Measurements from ENCODE around the gene EPHA3.

EPHA3 gene

GRCh38 chr3:89232155-89232554 lies 124.7 kb downstream of the EPHA3 start:
- Histone ChIP-seq H2AFZ (ENCODE audit: low read length) (no peak overlapping the region), H3K23ac (ENCODE audit: low read depth, low read length, poor library complexity) (no peak overlapping the region), H3K4me1 (ENCODE audit: control insufficient read depth in 2 of 2, insufficient read depth in 1 of 2, low read depth in 1 of 2, low read length in 2 of 2) (peaks cover 0 to 10% of the 10 kb centered on the region in 2 donors), H3K4me2 (ENCODE audit: insufficient read depth, low read length, poor library complexity, severe bottlenecking) (no peak overlapping the region), H3K14ac (ENCODE audit: low read length) (no peak overlapping the region), H3K36me3 (replicated peaks in 1 of 2; ENCODE audit: control insufficient read depth in 2 of 2, insufficient read depth in 2 of 2, low read length in 2 of 2) (no peaks in the 10 kb centered on the region), H2BK120ac (ENCODE audit: low read depth, low read length) (no peak overlapping the region), H3K9ac (ENCODE audit: low read depth, low read length, poor library complexity) (no peak overlapping the region), H4K91ac (ENCODE audit: low read depth, low read length, poor library complexity) (no peak overlapping the region), H3K9me3 (replicated peaks in 1 of 2; ENCODE audit: control insufficient read depth in 2 of 2, insufficient read depth in 1 of 2, low read depth in 1 of 2, low read length in 2 of 2) (no peaks in the 10 kb centered on the region), H4K8ac (ENCODE audit: low read depth, low read length) (no peak overlapping the region), H2BK5ac (ENCODE audit: low read length) (no peak overlapping the region), H2AK5ac (ENCODE audit: low read depth, low read length) (no peak overlapping the region), H2BK15ac (ENCODE audit: low read length) (no peak overlapping the region), H3K4me3 (ENCODE audit: low read length in 2 of 2) (no peak overlapping the region), H3K27me3 (ENCODE audit: control insufficient read depth in 3 of 3, insufficient read depth in 3 of 3, low read depth in 1 of 3, low read length in 3 of 3) (no peaks in the 10 kb centered on the region), H3K27ac (replicated peaks; ENCODE audit: low read length) (no peak overlapping the region), H2BK12ac (ENCODE audit: low read length) (no peak overlapping the region), H3K79me1 (ENCODE audit: low read depth, low read length) (no peaks in the 10 kb centered on the region), H3K18ac (ENCODE audit: low read length) (no peak overlapping the region), H3K4ac (ENCODE audit: low read length) (no peak overlapping the region)
- DNase-seq (ENCODE audit: low spot score): no peak
- WGBS, 2 donors (ENCODE audit: extremely low coverage in 2 of 2, insufficient read length in 2 of 2, insufficient replicate concordance in 1 of 2): no CpG with 5 or more reads among the region's 2 CpGs

GRCh38 chr3:89234620-89235019 lies 127.2 kb downstream of the EPHA3 start:
- no peak overlapping the region for H2AFZ ChIP-seq (ENCODE audit: low read length)
- no peak overlapping the region for H3K4ac ChIP-seq (ENCODE audit: low read length)
- H3K4me2 ChIP-seq (ENCODE audit: insufficient read depth, low read length, poor library complexity, severe bottlenecking): no peak overlapping the region
- H2BK12ac ChIP-seq (ENCODE audit: low read length): no peak overlapping the region
- H2BK120ac ChIP-seq (ENCODE audit: low read depth, low read length): no peak overlapping the region
- H3K4me1 ChIP-seq (ENCODE audit: control insufficient read depth in 2 of 2, insufficient read depth in 1 of 2, low read depth in 1 of 2, low read length in 2 of 2): peaks cover 0 to 18% of the 10 kb centered on the region in 2 donors
- no peak for DNase-seq (ENCODE audit: low spot score)
- no peak overlapping the region for H4K91ac ChIP-seq (ENCODE audit: low read depth, low read length, poor library complexity)
- H4K8ac ChIP-seq (ENCODE audit: low read depth, low read length): no peak overlapping the region
- H3K79me1 ChIP-seq (ENCODE audit: low read depth, low read length): no peaks in the 10 kb centered on the region
- no peaks in the 10 kb centered on the region for H3K27me3 ChIP-seq (ENCODE audit: control insufficient read depth in 3 of 3, insufficient read depth in 3 of 3, low read depth in 1 of 3, low read length in 3 of 3)
- no peak overlapping the region for H3K23ac ChIP-seq (ENCODE audit: low read depth, low read length, poor library complexity)
- no peak overlapping the region for H2AK5ac ChIP-seq (ENCODE audit: low read depth, low read length)
- no peak overlapping the region for H3K18ac ChIP-seq (ENCODE audit: low read length)
- H3K9ac ChIP-seq (ENCODE audit: low read depth, low read length, poor library complexity): no peak overlapping the region
- H3K4me3 ChIP-seq (ENCODE audit: low read length in 2 of 2): no peak overlapping the region
- no peak overlapping the region for H2BK5ac ChIP-seq (ENCODE audit: low read length)
- no peaks in the 10 kb centered on the region for H3K9me3 ChIP-seq (replicated peaks in 1 of 2; ENCODE audit: control insufficient read depth in 2 of 2, insufficient read depth in 1 of 2, low read depth in 1 of 2, low read length in 2 of 2)
- no peaks in the 10 kb centered on the region for H3K36me3 ChIP-seq (replicated peaks in 1 of 2; ENCODE audit: control insufficient read depth in 2 of 2, insufficient read depth in 2 of 2, low read length in 2 of 2)
- H2BK15ac ChIP-seq (ENCODE audit: low read length): no peak overlapping the region
- H3K27ac ChIP-seq (replicated peaks; ENCODE audit: low read length): no peak overlapping the region
- no peak overlapping the region for H3K14ac ChIP-seq (ENCODE audit: low read length)

DNA sequence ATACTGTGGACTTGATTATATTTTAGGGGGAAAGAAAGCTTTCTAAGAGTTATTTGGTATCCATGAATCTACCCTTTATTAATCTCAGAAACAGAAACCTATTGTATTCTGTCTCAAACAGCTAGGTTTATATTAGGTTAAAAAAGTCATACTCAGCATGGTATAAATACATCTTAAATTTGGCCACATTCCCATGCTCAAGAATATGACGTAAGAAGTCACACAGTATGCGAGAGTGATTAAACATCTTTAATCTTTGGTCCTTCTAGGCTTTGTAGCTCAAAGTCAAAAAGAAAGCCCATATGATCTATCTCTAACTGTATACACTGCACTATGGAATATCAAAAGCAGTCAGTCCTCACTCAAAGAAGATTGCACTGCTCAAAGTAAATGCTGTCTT lies 131.4 kb downstream of the EPHA3 start:
- Histone ChIP-seq H3K27me3 (ENCODE audit: control insufficient read depth in 3 of 3, insufficient read depth in 3 of 3, low read depth in 1 of 3, low read length in 3 of 3) (no peaks in the 10 kb centered on the region), H4K8ac (ENCODE audit: low read depth, low read length) (no peak overlapping the region), H3K4me2 (ENCODE audit: insufficient read depth, low read length, poor library complexity, severe bottlenecking) (no peak overlapping the region), H2BK12ac (ENCODE audit: low read length) (no peak overlapping the region), H2AK5ac (ENCODE audit: low read depth, low read length) (no peak overlapping the region), H2BK15ac (ENCODE audit: low read length) (no peak overlapping the region), H2BK5ac (ENCODE audit: low read length) (no peak overlapping the region), H3K36me3 (replicated peaks in 1 of 2; ENCODE audit: control insufficient read depth in 2 of 2, insufficient read depth in 2 of 2, low read length in 2 of 2) (no peaks in the 10 kb centered on the region), H2AFZ (ENCODE audit: low read length) (no peak overlapping the region), H3K9me3 (replicated peaks in 1 of 2; ENCODE audit: control insufficient read depth in 2 of 2, insufficient read depth in 1 of 2, low read depth in 1 of 2, low read length in 2 of 2) (no peaks in the 10 kb centered on the region), H3K27ac (replicated peaks; ENCODE audit: low read length) (no peak overlapping the region), H3K79me1 (ENCODE audit: low read depth, low read length) (no peaks in the 10 kb centered on the region), H3K18ac (ENCODE audit: low read length) (no peak overlapping the region), H2BK120ac (ENCODE audit: low read depth, low read length) (no peak overlapping the region), H3K23ac (ENCODE audit: low read depth, low read length, poor library complexity) (no peak overlapping the region), H3K14ac (ENCODE audit: low read length) (no peak overlapping the region), H3K4me1 (ENCODE audit: control insufficient read depth in 2 of 2, insufficient read depth in 1 of 2, low read depth in 1 of 2, low read length in 2 of 2) (peaks cover 0 to 17% of the 10 kb centered on the region in 2 donors), H3K4me3 (ENCODE audit: low read length in 2 of 2) (no peak overlapping the region), H3K4ac (ENCODE audit: low read length) (no peak overlapping the region), H3K9ac (ENCODE audit: low read depth, low read length, poor library complexity) (no peak overlapping the region), H4K91ac (ENCODE audit: low read depth, low read length, poor library complexity) (no peak overlapping the region)
- no CpG with 5 or more reads among the region's 2 CpGs for WGBS, 2 donors (ENCODE audit: extremely low coverage in 2 of 2, insufficient read length in 2 of 2, insufficient replicate concordance in 1 of 2)
- DNase-seq (ENCODE audit: low spot score): no peak

DNA sequence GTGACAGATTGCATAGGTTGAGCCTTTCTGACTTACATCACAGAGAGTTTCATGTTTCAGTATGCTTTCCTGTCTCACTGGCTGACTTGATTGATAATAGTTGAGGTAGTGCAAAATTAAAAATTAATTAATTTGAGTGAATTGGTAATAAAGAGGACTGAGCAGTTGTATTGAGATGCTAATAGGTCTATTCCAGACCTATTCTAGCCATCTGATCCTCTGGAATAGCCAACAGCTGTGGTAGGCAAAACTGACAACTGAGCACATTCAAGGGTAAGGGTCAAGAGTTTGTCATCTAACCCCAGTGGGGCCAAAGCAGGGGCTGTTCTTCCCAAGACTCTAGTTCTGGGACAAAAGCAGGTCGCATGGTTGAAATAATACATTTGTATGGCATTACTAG lies 132.4 kb downstream of the EPHA3 start:
- Histone ChIP-seq H3K14ac (ENCODE audit: low read length) (no peak overlapping the region), H4K8ac (ENCODE audit: low read depth, low read length) (no peak overlapping the region), H3K79me1 (ENCODE audit: low read depth, low read length) (no peaks in the 10 kb centered on the region), H2AK5ac (ENCODE audit: low read depth, low read length) (no peak overlapping the region), H2BK120ac (ENCODE audit: low read depth, low read length) (no peak overlapping the region), H3K4me3 (ENCODE audit: low read length in 2 of 2) (no peak overlapping the region), H2BK12ac (ENCODE audit: low read length) (no peak overlapping the region), H3K9ac (ENCODE audit: low read depth, low read length, poor library complexity) (no peak overlapping the region), H3K9me3 (replicated peaks in 1 of 2; ENCODE audit: control insufficient read depth in 2 of 2, insufficient read depth in 1 of 2, low read depth in 1 of 2, low read length in 2 of 2) (no peaks in the 10 kb centered on the region), H3K27me3 (ENCODE audit: control insufficient read depth in 3 of 3, insufficient read depth in 3 of 3, low read depth in 1 of 3, low read length in 3 of 3) (no peaks in the 10 kb centered on the region), H2AFZ (ENCODE audit: low read length) (no peak overlapping the region), H3K18ac (ENCODE audit: low read length) (no peak overlapping the region), H4K91ac (ENCODE audit: low read depth, low read length, poor library complexity) (no peak overlapping the region), H3K23ac (ENCODE audit: low read depth, low read length, poor library complexity) (no peak overlapping the region), H3K4me1 (ENCODE audit: control insufficient read depth in 2 of 2, insufficient read depth in 1 of 2, low read depth in 1 of 2, low read length in 2 of 2) (peaks cover 0 to 20% of the 10 kb centered on the region in 2 donors), H3K36me3 (replicated peaks in 1 of 2; ENCODE audit: control insufficient read depth in 2 of 2, insufficient read depth in 2 of 2, low read length in 2 of 2) (no peaks in the 10 kb centered on the region), H3K27ac (replicated peaks; ENCODE audit: low read length) (no peak overlapping the region), H3K4ac (ENCODE audit: low read length) (no peak overlapping the region), H2BK15ac (ENCODE audit: low read length) (no peak overlapping the region), H2BK5ac (ENCODE audit: low read length) (no peak overlapping the region), H3K4me2 (ENCODE audit: insufficient read depth, low read length, poor library complexity, severe bottlenecking) (no peak overlapping the region)
- no CpG with 5 or more reads among the region's 1 CpG for WGBS, 2 donors (ENCODE audit: extremely low coverage in 2 of 2, insufficient read length in 2 of 2, insufficient replicate concordance in 1 of 2)
- DNase-seq (ENCODE audit: low spot score): no peak

All from neuronal stem cell (in vitro differentiated cells).